SK-N-SH treated with all-trans-retinoic acid at 6 μM for 48 hours (cell line): ENCODE results near the gene METTL27.

Experiments used
- CSDC2 ChIP-seq: fragments of 250-450 bp; sonication (Bioruptor Pico); IDR thresholded peaks from 2 replicates; pipeline ENCODE4 v1.5.0; 2020; ENCODE audit warnings: mild to moderate bottlenecking, moderate library complexity
- ZFP3 ChIP-seq: fragments of 250-450 bp; sonication (Bioruptor Pico); IDR thresholded peaks from 2 replicates; pipeline ENCODE4 v1.5.0; 2020; ENCODE audit warnings: mild to moderate bottlenecking, moderate library complexity
- ZNF565 ChIP-seq: fragments of 450-650 bp; formaldehyde crosslinking; conservative IDR thresholded peaks from 2 replicates; pipeline ENCODE4 v1.5.0; 2020; ENCODE audit warnings: low read depth, mild to moderate bottlenecking, moderate library complexity
- ZNF70 ChIP-seq: fragments of 450-650 bp; formaldehyde crosslinking; IDR thresholded peaks from 2 replicates; pipeline ENCODE4 v1.5.0; 2020; ENCODE audit warnings: mild to moderate bottlenecking, moderate library complexity

GRCh38 chr7:73812996-73813395 lies 29.3 kb downstream of the METTL27 start:
- no peak for TF ChIP-seq CSDC2
- no peak for TF ChIP-seq ZFP3 (CRISPR knock-in tag)
- no peak for TF ChIP-seq ZNF565 (CRISPR knock-in tag)
- TF ChIP-seq ZNF70 (CRISPR knock-in tag) = no peak
